HG03565 (cell line): ENCODE results near the gene PLCB1.
A peak's percentile ranks its signal among the peaks of the same experiment; 100 is the strongest.
"Not testable (repeated sequence)": the region's sequence is repeated elsewhere in the genome, so short reads cannot be mapped to it uniquely, and the experiment has no call there.

Source experiments
- ATAC-seq: cut with Tn5 transposase; IDR thresholded peaks from one replicate; pipeline ENCODE4 v1.9.1; 2021; ENCODE audit warnings: mild to moderate bottlenecking, moderate library complexity; ENCODE audit not compliant: unreplicated experiment

PLCB1 gene

GRCh38 chr20:8431538-8432434, 299.7 kb downstream of the PLCB1 start:
- ATAC-seq: no peak

GRCh38 chr20:8432435-8433148, 300.5 kb downstream of the PLCB1 start:
- ATAC-seq: no peak

GRCh38 chr20:8433291-8433690, 301.2 kb downstream of the PLCB1 start:
- no peak for ATAC-seq

- ATAC-seq: no peak
These were observed 302.3 kb downstream of the PLCB1 start for GRCh38 chr20:8434326-8434876.

GRCh38 chr20:8435285-8436035, 303.4 kb downstream of the PLCB1 start:
- no peak for ATAC-seq

- not testable (repeated sequence) for ATAC-seq
These were observed 304.9 kb downstream of the PLCB1 start for GRCh38 chr20:8436938-8437337.

- no peak for ATAC-seq
These were observed 306.7 kb downstream of the PLCB1 start for GRCh38 chr20:8438748-8439147.

- no peak for ATAC-seq
These were observed 311.5 kb downstream of the PLCB1 start for GRCh38 chr20:8443464-8444072.

- no peak for ATAC-seq
These were observed 315.4 kb downstream of the PLCB1 start for GRCh38 chr20:8447262-8448120.

- ATAC-seq: no peak
These were observed 317.1 kb downstream of the PLCB1 start for GRCh38 chr20:8449123-8449522.

- ATAC-seq: peak; percentile 54
These were observed 322.2 kb downstream of the PLCB1 start for GRCh38 chr20:8454137-8454712.

- no peak for ATAC-seq
These were observed 324.7 kb downstream of the PLCB1 start for GRCh38 chr20:8456765-8457164.

GRCh38 chr20:8457978-8458377, 325.9 kb downstream of the PLCB1 start:
- ATAC-seq: no peak

GRCh38 chr20:8461186-8461585, 329.1 kb downstream of the PLCB1 start:
- ATAC-seq: no peak

GRCh38 chr20:8464368-8464767, 332.3 kb downstream of the PLCB1 start:
- ATAC-seq: no peak

- ATAC-seq: not testable (repeated sequence)
These were observed 334.7 kb downstream of the PLCB1 start for GRCh38 chr20:8466781-8467180.

- no peak for ATAC-seq
These were observed 338.1 kb downstream of the PLCB1 start for GRCh38 chr20:8470156-8470555.

GRCh38 chr20:8471465-8471864, 339.4 kb downstream of the PLCB1 start:
- no peak for ATAC-seq

GRCh38 chr20:8473459-8473858, 341.4 kb downstream of the PLCB1 start:
- no peak for ATAC-seq
